Uterus (tissue), 2 donors: ENCODE data around the gene PGBD5.

Experiments used
- CTCF ChIP-seq, 4 experiments: fragments of 200-600 bp in 2 of 4; fragments of 450-650 bp in 2 of 4; sonication (generic) in 2 of 4; IDR thresholded peaks; one replicate each; pipeline ENCODE4 v1.5.1; 2016 to 2019; ENCODE audit warnings: antibody characterized with exemption in 4 of 4, mild to moderate bottlenecking in 2 of 4, moderate library complexity in 1 of 4
- POLR2A ChIP-seq, 2 donors: fragments of 450-650 bp; IDR thresholded peaks; one replicate each; pipeline ENCODE4 v1.6.1; 2016; ENCODE audit warnings: antibody characterized with exemption in 2 of 2, mild to moderate bottlenecking in 1 of 2, moderate library complexity in 1 of 2

GRCh38 chr1:230464671-230465070 is 38.5 kb upstream of the PGBD5 start:
- TF ChIP-seq POLR2A (IDR thresholded peaks at IDR 0.05) (no peak), CTCF (IDR thresholded peaks at IDR 0.05) (no peak)
